A549 (cell line): ENCODE data around the gene COQ5.

Experiments used
- CBX2 ChIP-seq: fragments of 200-600 bp; sonication (generic); IDR thresholded peaks from 2 replicates; pipeline ENCODE4 v1.6.1; 2016; ENCODE audit warnings: low read depth, mild to moderate bottlenecking, borderline replicate concordance
- CTCF ChIP-seq: fragments of >200 bp; sonication (Bioruptor Twin); formaldehyde crosslinking; IDR thresholded peaks from 3 replicates; pipeline ENCODE4 v1.5.1; 2016
- HDAC2 ChIP-seq: fragments of 200-600 bp; sonication (generic); IDR thresholded peaks from 2 replicates; pipeline ENCODE4 v1.6.1; 2016
- POLR2A ChIP-seq: IDR thresholded peaks from 2 replicates; pipeline ENCODE4 v1.6.1; 2012; ENCODE audit warnings: mild to moderate bottlenecking, low read length

GRCh38 chr12:120497524-120498150, 31.3 kb downstream of the COQ5 start:
- TF ChIP-seq HDAC2 = no peak
- no peak for TF ChIP-seq CBX2
- TF ChIP-seq CTCF = no peak
- TF ChIP-seq POLR2A = no peak
